Tongue (tissue), 2 donors: ENCODE measurements around the gene SLC35F3. TPM values are rescaled to one million over a fixed set of nuclear protein-coding genes. Genes with fewer than 3 reads are reported as not detected.

Experiments used
- DNase-seq: peaks from one replicate; pipeline ENCODE4 v3.0.0-alpha.2; 2015
- total RNA-seq: library from RNA; depleted of rRNA; stranded (reverse); fragments of >200 nt; gene quantifications from one replicate; pipeline ENCODE4 v1.2.3, GENCODE V29; 2014

Gene SLC35F3
- total RNA-seq, 1 donor from 2014 or later, result 0.72 TPM

DNA sequence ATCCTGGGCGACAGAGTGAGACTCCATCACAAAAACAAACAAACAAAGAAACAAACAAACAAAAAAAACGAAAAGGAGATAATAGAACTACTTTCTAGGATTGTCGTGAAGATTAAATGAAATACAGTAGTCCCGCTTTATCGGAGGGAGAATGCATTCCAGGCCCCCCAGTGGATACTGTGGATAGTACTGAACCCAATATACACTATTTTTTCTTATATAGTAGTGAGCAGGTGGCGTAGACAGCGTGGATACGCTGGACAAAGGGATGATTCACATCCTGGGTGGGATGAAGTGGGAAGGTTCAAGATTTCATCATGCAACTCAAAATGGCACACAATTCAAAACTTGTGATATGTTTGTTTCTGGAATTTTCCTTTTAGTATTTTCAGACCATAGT, 8.0 kb downstream of the SLC35F3 start:
- no peak for DNase-seq

- DNase-seq, result no peak
Measured at GRCh38 chr1:233912909-233913308, 8.4 kb downstream of the SLC35F3 start.

DNA sequence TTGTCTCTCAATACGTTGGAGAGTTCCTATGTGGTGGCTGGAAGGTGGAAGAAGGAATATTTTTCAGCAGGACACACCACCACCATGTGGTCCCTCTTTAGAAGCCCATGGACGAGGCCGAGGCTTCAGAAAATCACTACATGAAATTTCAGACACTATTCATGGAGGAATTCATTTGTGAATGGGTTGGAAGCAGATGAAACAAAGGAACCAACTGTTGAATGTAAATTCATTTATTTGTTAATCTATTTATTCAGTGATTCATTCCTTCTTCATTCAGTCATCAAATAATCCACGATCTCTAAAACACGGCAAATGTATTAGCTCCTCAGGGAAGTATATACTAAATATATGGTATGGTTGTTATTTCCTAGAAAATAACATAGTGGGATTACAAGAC, 12.2 kb downstream of the SLC35F3 start:
- no peak for DNase-seq

DNA sequence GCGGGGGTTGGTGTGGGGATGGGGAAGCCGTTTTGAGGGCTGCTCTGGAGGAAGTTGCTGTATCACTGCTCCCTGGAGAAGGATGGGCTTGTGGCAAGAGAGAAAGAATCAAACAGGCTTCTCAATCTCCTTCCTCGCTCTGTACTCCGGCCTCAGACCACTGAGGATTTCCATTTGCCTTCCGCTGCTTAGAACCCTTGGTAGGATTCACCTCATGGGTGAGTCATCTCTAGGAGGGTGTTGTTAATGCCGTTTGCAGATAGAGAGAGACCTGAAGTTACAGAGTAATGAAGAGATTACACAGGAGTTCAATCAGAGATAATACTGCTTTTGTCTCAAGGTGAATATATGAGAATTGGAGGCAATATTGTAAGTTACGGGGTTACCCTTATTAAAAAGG, 15.3 kb downstream of the SLC35F3 start:
- DNase-seq, result no peak

GRCh38 chr1:233928123-233928522, 23.6 kb downstream of the SLC35F3 start:
- no peak for DNase-seq

GRCh38 chr1:233933339-233933738, 28.9 kb downstream of the SLC35F3 start:
- no peak for DNase-seq

GRCh38 chr1:233935297-233935868, 30.9 kb downstream of the SLC35F3 start:
- no peak for DNase-seq

DNA sequence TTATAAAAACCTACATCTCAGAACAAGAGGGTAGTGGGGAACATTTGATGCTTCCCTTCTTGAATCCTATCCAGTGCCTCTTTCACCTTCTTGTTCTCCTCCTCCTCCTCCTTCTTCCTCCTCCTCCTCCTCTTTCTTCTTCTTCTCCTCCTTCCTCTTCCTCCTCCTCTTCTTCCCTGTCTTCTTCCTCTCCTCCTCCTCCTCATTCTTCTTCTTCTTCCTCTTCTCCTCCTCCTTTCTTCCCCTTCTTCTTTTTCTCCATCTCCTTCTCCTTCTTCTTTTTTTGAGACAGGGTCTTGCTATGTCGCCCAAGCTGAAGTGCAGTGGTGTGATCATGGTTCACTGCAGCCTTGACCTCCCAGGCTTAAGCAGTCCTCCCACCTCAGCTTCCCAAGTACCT, 31.9 kb downstream of the SLC35F3 start:
- no peak for DNase-seq

GRCh38 chr1:233936842-233937241, 32.4 kb downstream of the SLC35F3 start:
- DNase-seq, result no peak

DNA sequence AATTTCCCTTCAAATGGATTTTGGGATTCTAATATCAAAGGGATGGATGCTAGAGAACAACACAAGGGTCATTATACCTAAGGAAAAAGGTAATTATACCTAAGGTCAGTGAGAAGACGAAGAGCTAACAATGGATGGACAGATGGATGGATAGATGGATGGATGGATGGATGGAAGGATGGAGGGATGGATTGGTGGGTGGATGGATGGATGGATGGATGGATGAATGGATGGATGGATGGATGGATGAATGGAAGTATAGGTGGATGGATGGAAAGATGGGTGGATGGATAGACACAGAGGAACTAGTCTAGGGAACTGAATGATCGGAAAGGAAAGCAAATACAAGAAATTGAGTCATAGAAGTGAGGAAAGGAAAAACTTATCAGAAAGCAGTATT, 34.0 kb downstream of the SLC35F3 start:
- DNase-seq, result no peak

DNA sequence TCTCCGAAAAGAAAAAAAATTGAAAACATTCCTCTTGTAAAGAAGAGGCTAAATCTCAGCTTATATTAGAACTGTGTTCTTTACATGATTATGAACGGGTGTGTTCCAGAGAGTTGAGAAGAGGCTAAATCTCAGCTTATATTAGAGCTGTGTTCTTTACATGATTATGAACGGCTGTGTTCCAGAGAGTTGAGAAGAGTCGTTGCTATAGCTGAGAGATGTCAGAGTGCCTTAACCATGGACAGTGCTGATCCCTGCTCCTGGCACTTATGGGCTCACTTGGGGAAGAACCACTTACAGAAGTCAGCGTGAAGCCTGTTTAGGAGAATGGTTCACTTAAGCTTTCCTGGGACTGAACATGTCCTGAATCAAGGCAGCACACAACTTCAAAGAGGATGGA, 35.0 kb downstream of the SLC35F3 start:
- peak; percentile 56 for DNase-seq

DNA sequence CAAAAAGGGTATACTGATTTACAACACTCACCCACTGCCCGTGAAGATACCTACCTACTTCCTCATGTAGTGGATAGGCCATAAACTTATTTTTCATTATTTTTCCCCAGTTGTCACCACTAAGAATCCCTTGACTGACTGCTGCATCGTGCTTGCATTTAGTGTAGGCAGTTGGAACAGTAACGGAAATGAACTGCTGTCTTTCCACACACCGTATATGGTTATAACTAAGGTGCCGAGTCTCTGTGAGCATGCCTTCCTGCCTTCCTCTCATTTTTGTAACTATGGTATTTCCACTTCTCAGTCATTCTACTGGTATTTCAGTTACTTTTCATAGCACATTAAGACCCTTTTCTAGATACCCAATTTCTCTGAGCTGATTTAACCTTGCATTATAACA, 36.4 kb downstream of the SLC35F3 start:
- DNase-seq, result no peak

DNA sequence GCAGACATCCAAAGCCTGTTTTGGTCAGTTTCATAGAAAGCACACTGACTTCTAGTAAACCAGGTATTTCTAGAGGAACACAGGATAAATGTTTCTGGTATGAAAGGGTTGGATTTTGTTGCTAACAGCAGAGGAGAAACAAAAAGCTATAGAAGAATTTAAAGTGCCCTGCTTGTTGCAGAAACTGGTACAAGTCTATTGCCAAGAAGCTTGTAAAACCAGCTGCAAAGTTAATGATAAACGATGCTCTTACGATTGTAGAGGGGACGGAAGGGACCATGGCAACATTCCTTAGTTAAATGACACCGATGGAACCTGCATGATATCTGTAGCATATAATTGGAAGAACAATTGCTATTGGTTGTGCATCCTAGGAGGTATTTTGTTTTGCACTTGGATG, 40.1 kb downstream of the SLC35F3 start:
- DNase-seq, result no peak

- no peak for DNase-seq
Measured at GRCh38 chr1:233945573-233945972, 41.1 kb downstream of the SLC35F3 start.

DNA sequence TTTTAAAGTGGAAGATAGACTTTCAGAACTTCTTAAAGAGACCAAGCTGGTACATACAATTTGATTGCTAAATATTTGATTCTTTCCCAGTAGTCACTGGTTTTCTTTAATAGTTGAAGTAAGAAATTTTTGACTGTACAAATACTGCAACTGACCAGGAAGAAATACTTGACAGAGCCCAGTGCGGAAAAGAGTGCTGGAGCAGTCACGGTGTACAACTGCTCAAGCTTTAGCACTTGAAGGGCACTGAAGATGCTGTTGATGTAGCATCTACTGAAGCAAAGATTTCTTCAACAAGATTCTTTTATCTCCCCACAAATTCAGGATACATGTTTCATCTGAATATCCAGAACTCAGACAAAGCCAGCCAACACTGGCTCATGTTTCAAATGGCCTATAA, 41.5 kb downstream of the SLC35F3 start:
- no peak for DNase-seq

- DNase-seq, result no peak
Measured at GRCh38 chr1:233946724-233947123, 42.2 kb downstream of the SLC35F3 start.

DNA sequence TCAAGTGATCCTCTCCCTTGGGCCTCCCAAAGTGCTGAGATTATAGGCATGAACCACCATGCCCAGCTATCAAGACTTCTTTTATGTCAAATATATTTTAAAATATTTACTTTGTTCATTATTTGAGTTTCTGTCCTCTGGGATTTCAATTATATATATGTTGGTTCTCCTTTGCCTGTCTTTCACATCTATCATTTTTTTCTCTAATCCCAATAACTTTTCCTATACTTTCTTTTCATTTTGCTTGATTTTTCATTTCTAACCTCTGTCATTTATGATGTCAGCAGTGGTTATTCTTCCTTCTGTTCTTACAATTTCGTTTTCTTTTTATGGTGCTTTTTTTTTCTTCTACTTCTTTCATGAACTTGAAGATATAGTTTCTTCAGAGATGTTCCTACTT, 47.3 kb downstream of the SLC35F3 start:
- DNase-seq, result no peak

GRCh38 chr1:233957691-233958090, 53.2 kb downstream of the SLC35F3 start:
- DNase-seq, result no peak

DNA sequence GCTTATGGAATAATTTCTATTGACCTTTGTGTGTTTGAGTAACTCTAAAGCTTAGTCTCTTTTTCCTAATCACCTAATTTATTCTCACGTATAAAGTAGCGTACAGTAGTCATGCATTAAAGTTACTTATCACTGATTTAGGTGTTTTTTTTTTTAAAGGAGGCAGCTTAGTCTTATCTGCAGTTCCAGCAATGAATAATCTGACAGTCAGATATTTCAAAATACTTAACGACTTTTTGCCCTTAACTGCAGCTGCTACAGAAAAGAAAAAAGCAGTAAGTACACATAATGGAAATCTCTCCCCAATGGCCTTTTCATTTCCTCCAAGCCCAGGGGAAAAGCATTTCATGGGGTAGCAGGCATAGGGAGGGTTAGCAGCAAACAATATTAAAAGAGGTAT, 54.6 kb downstream of the SLC35F3 start:
- peak; percentile 4 for DNase-seq

- DNase-seq, result peak; percentile 3
Measured at GRCh38 chr1:233959971-233960370, 55.5 kb downstream of the SLC35F3 start.

DNA sequence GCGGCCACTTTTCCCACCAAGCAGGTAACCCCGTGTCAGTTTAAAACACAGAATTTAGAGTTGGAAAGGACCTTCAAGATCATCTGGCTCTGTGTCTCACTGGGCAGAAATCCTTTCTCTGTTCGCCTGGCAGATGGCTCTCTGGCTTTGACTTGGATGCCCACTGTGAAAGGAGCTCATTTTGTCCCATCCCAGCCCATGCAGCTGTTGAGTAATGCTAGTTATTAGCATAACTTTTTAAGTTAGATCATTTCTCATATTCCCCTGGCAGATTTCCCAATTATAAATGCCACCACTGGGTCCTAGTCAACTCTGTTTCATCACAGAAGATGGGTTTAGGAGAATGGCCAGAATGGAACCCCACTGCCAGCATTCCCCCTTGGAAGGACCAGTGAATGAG, 55.9 kb downstream of the SLC35F3 start:
- DNase-seq, result peak; percentile 90

DNA sequence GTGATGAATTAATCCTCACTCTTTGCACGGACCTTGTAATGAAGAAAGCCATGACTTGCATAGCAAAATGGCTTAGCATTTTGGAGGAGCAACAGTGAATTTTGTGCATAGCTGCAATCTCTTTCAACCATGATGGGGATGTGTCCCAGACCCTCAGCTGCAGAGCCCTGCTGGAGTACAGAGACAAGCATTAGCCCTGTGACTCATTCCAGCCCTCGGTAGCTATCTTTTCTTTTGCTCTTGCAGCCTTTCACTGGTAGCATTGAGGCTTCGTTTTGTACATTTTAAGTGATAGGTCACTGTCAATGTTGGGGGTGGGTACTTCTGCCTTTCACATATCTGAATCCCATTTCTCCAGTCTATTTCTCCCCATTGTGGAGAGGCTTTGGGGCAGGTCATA, 58.4 kb downstream of the SLC35F3 start:
- DNase-seq, result peak; percentile 41

- DNase-seq, result no peak
Measured at GRCh38 chr1:233965856-233966255, 61.4 kb downstream of the SLC35F3 start.

DNA sequence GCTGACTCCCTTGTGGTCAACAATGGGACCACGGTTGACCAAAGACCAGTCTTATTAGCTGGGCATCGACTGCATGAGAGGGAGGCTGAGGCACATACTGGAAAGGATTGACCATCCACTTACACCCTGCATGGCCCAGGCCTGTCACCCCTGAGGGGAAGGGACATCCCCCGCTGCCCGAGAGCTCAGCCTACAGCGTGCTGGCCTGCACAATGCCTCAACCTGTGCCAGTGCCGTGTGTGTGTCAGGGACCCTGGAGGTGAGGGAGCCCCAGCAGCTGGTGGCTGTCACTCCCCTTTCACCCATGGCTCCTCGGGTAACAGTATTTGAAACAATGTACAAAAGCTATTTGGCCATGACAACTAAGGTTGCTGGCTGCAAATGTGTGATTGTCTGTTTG, 67.3 kb downstream of the SLC35F3 start:
- DNase-seq, result no peak

DNA sequence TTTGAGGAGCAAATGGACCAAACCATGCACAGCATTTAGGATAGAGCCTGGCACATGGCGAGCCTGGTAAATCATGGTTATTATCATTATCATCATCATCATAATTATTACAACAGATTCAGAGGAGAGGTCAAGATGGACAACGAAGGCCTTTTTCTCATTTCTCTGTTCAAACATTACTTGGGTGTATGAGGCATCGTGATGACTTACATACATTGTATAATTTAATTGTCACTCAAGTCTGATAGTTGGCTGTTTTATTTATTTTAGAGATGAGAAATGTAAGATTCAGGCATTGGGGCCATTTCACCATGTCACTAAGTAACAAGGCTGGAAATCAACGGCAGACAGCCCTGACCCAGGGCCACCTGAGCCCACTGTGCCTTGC, 68.1 kb downstream of the SLC35F3 start:
- no peak for DNase-seq
